NCI-H446 treated with DMSO at 0.1 percent for 48 hours (cell line): Measurements from ENCODE around the gene BMP2K.

Experiments used
- DNase-seq: peaks from one replicate; lab custom pipeline; 2025; lab: John Stamatoyannopoulos, UW

The BMP2K gene

GRCh38 chr4:78764498-78764961 lies 11.6 kb upstream of the BMP2K start:
- DNase-seq = no peak

GRCh38 chr4:78765432-78766006 lies 10.6 kb upstream of the BMP2K start:
- no peak for DNase-seq

DNA sequence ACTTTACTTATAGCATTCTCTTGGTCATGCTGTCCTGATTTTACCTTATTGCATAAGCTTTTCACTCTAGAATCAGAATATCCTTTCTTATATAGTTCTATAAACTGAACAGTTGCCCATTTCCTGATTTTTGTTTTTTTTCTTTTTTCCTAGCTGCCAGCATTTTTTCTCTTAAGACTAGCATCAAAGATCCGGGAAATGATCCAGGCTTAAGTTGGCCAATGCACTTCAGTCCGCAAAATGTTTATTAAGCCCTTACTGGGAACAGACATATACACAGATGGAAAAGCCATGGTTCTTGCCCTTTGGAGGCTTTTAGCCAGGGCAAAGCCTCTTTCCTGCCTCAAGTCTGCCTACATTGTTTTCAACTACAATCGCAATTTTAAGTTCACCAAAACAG lies 10.1 kb upstream of the BMP2K start:
- DNase-seq = peak; percentile 66

DNA sequence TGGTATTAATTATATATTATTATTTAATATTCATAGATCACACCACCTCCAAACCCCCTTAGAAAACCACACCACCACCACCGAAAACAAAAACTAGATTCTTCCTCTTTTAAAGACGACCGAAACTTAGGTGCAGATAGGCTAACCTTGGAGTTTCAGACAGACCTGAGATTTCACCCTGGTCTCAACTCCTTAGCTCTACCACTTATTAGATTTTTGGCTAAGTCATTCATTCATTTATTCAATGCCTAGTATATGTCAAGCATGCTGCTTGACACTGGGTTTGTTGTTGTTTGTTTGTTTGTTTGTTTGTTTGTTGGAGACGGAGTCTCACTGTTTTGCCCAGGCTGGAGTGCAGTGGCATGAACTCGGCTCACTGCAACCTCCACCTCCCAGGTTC lies 9.5 kb upstream of the BMP2K start:
- DNase-seq = no peak

- DNase-seq = no peak
These were observed 8.8 kb upstream of the BMP2K start for GRCh38 chr4:78767350-78767749.

GRCh38 chr4:78768452-78769180 lies 7.5 kb upstream of the BMP2K start:
- no peak for DNase-seq

GRCh38 chr4:78770091-78770642 lies 6.0 kb upstream of the BMP2K start:
- no peak for DNase-seq

DNA sequence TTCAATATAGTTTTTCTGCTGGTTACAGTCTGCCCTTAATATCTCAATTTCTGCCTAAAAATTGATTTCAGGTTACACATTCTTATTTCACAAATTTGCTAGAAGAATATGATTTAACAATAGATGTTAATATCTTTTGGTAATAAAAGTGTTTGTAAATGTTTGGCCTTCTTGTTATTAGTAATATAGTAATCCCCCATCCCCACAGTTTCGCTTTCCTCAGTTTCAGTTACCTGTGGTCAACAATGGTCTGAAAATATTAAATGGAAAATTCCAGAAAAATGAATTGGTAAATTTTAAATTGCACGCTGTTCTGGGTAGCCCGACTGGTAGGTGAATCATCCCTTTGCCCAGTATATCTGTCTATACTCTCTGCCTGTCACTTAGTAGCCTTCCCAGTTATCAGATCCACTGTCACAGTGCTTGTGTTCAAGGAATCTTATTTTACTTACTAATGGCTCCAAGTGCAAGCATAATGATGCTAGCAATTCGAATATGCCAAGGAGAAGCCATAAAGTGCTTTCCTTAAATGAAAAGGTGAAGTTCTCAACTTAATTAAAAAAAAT lies 3.5 kb upstream of the BMP2K start:
- DNase-seq = no peak

DNA sequence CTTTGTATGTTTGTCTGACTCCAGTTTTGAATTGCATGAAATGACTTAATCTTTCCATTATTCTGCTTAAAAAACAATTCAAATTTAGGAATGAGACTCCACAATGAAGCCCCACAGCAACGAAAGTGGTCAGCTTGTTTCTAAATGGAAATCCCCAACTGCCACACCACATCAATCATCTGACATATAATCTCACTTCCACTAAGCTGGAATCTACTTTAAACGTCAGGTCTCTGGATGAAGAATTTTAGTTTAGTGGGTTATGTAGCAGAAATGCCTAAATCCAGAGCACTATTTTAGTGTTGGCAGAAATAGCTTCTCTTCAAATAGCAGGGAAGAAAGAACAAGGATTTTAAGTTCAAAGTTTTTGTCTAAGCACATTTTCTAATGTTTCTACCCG lies 1.7 kb upstream of the BMP2K start:
- no peak for DNase-seq

DNA sequence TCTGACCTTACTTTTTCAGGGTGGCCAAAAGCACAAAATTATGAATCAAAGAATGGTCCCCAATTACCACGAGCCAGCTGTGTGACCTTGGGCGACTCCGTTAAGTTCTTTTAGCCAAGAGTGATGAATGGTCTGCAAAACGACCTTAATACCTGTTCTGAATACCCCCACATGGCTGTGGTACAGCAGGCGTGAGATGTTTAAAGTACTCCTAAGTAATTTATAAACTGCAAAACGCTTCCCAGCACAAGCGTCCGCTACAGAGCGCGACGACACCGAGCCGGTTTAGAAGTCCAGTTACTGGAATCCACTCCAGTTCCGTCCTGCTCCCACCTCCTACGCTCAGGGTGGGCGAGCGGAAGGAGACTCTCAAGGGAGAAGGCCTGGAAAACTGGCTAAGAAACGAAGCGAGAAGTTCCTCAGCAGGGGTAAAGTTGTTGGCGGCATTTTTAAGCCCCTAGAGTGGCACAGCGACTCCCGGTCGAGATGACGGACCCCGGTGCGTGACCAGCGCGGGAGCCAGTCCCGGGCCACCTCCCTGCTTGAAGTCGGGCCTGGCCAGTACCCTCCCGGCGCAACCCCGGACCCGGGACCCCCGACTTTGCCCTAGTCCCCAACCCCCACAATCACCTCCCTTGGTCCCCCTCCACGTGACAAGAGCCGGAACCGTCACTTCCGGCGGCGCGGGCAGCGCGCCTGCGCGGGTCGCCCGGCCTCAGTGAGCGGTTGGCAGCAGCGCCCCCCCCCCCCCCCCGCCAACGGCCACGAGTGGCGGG lies 659 bp upstream of the BMP2K start:
- peak; percentile 64 for DNase-seq

DNA sequence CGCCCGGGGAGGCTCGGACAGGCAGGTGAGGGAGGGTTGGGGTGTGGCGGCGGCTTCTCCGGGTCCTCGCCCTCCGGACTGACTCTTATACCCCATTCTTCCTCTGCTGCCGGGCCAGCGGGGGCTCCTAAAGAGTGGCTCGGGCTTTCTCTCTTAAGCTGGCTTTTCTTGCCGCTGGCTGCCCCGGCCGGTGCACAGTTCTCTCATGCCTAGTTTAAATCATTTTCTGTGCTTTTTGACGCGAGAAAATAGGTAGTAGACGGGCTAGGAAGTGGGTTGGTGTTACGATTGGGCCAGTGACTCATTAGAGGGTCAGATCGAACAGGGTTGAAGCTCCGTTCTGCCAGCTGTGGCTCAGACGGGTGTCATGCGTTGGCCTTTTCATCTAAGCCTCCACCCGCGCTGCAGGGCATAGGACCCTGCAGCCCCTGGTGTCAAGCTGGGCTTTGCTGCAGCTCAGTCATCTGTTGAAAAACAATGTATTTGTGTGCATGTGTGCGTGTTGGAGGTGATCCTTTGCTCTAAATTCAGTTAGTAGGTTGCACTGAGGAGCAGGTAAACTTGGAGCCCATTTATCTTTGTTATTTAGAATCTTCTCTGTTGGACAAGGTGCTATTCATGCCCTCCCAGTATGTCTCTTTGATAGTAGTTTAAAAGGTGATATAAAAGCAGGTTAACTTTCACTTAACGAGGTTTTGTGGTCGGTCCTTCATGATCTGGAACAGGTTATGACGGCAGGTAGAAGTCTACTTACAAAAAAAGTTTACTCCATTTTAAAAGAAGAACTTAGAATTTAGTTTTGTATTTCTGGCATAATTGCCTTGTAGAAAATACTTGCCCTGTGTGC lies 802 bp downstream of the BMP2K start:
- DNase-seq = no peak

DNA sequence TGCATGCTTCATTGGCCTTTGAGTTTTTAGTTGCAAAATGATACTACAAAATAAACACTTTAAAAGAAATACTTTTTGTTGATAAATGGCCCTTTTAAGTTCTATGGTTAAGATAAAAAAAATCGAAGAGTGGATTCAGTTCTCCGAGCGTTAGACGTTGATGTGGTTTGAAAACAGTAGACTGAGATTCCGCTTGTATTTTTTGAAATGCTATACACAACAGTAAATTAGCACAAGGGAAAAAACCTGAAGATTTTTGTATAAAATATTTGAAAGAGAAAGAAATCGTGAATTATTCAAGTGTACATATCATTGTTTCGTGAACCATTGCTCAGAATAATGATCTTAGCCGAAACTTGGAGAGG lies 1.4 kb downstream of the BMP2K start:
- no peak for DNase-seq

DNA sequence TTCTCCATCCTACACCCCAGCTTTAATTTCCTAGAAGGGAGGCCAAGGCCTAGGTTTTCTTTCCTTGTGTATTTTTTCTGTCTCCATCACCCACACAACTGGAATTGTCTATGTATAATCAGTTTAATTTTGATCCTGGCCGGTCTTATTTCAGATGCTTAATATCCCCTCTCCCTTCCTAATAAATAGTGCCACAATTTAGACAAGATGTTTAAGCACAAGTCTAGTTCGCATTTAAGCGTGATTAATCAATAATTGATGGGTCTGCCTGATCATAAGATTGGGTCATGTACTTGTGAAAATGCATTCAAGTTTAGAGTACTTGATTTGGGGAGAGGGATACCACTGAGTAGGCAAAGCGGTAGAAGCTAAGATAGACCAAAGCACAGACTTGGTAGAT lies 2.4 kb downstream of the BMP2K start:
- no peak for DNase-seq

GRCh38 chr4:78779280-78779679 lies 3.1 kb downstream of the BMP2K start:
- no peak for DNase-seq

GRCh38 chr4:78780093-78780492 lies 3.9 kb downstream of the BMP2K start:
- DNase-seq = no peak

- DNase-seq = no peak
These were observed 5.0 kb downstream of the BMP2K start for GRCh38 chr4:78781139-78781538.

- DNase-seq = no peak
These were observed 5.8 kb downstream of the BMP2K start for GRCh38 chr4:78781924-78782323.

DNA sequence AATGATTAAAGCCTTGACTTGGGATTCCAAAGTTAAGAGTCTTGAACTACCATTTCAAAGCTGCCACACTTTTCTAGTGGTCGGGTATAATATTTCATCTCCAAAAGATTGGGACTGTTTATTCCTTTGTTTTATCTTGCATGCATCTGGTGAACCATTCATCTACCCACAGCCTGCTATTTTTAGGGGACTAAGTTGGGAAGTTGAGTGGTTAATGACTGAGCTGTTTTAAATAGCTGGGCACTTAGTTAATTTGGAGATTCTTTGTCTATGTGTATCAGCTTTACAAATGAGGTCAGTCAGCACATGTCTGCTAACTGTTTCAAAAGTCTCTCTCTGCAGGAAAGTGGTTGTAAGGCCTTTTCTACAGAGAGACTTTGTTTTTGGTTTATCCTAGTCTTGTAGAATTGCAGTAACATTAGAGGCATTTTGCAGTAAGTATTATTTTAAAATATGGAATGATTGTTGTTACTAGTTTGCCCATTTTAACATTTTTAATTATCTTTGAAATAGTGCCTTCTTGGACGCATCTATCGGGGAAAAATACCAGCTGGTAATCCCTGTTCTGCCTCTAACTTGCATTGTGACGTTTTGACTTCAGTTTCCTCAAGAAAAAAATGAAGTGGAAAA lies 8.2 kb downstream of the BMP2K start:
- peak; percentile 18 for DNase-seq

GRCh38 chr4:78787392-78788006 lies 11.3 kb downstream of the BMP2K start:
- no peak for DNase-seq

- no peak for DNase-seq
These were observed 12.1 kb downstream of the BMP2K start for GRCh38 chr4:78788007-78788889.
